GM18517 (cell line): Measurements from ENCODE around the gene NDUFB8.
A peak's percentile ranks its signal among the peaks of the same experiment; 100 is the strongest.

Experiments
- ATAC-seq: cut with Tn5 transposase; IDR thresholded peaks from one replicate; pipeline ENCODE4 v1.9.1; 2021; ENCODE audit warnings: mild to moderate bottlenecking, moderate library complexity; ENCODE audit not compliant: unreplicated experiment

The NDUFB8 gene

GRCh38 chr10:100508691-100509150, 20.9 kb downstream of the NDUFB8 start:
- no peak for ATAC-seq

GRCh38 chr10:100508266-100508665, 21.4 kb downstream of the NDUFB8 start:
- ATAC-seq, result no peak

GRCh38 chr10:100507357-100507732, 22.3 kb downstream of the NDUFB8 start:
- ATAC-seq, result no peak

GRCh38 chr10:100506596-100507356, 22.9 kb downstream of the NDUFB8 start:
- ATAC-seq, result no peak

- ATAC-seq, result no peak
Observed at GRCh38 chr10:100505164-100505563, 24.5 kb downstream of the NDUFB8 start.

GRCh38 chr10:100504096-100504495, 25.6 kb downstream of the NDUFB8 start:
- no peak for ATAC-seq

- no peak for ATAC-seq
Observed at GRCh38 chr10:100502926-100503494, 26.7 kb downstream of the NDUFB8 start.

- ATAC-seq, result no peak
Observed at GRCh38 chr10:100501423-100501822, 28.2 kb downstream of the NDUFB8 start.

- ATAC-seq, result no peak
Observed at GRCh38 chr10:100498059-100498458, 31.6 kb downstream of the NDUFB8 start.

- ATAC-seq, result no peak
Observed at GRCh38 chr10:100496567-100496966, 33.1 kb downstream of the NDUFB8 start.

GRCh38 chr10:100490531-100490930, 39.1 kb downstream of the NDUFB8 start:
- ATAC-seq, result no peak

GRCh38 chr10:100489396-100489795, 40.3 kb downstream of the NDUFB8 start:
- no peak for ATAC-seq

- no peak for ATAC-seq
Observed at GRCh38 chr10:100487529-100487928, 42.1 kb downstream of the NDUFB8 start.

GRCh38 chr10:100485801-100486495, 43.7 kb downstream of the NDUFB8 start:
- no peak for ATAC-seq

- no peak for ATAC-seq
Observed at GRCh38 chr10:100485366-100485765, 44.3 kb downstream of the NDUFB8 start.

- ATAC-seq, result no peak
Observed at GRCh38 chr10:100483876-100484666, 45.6 kb downstream of the NDUFB8 start.

- no peak for ATAC-seq
Observed at GRCh38 chr10:100482834-100483185, 46.9 kb downstream of the NDUFB8 start.

GRCh38 chr10:100482181-100482833, 47.4 kb downstream of the NDUFB8 start:
- no peak for ATAC-seq

GRCh38 chr10:100481462-100482081, 48.1 kb downstream of the NDUFB8 start:
- peak; percentile 99 for ATAC-seq

GRCh38 chr10:100480002-100480401, 49.7 kb downstream of the NDUFB8 start:
- ATAC-seq, result no peak
